Measurements from ENCODE around the gene ARMCX6.
A peak's percentile ranks its signal among the peaks of the same experiment; 100 is the strongest.
"Not testable (repeated sequence)": the region's sequence is repeated elsewhere in the genome, so short reads cannot be mapped to it uniquely, and the experiment has no call there.

ARMCX6 gene

DNA sequence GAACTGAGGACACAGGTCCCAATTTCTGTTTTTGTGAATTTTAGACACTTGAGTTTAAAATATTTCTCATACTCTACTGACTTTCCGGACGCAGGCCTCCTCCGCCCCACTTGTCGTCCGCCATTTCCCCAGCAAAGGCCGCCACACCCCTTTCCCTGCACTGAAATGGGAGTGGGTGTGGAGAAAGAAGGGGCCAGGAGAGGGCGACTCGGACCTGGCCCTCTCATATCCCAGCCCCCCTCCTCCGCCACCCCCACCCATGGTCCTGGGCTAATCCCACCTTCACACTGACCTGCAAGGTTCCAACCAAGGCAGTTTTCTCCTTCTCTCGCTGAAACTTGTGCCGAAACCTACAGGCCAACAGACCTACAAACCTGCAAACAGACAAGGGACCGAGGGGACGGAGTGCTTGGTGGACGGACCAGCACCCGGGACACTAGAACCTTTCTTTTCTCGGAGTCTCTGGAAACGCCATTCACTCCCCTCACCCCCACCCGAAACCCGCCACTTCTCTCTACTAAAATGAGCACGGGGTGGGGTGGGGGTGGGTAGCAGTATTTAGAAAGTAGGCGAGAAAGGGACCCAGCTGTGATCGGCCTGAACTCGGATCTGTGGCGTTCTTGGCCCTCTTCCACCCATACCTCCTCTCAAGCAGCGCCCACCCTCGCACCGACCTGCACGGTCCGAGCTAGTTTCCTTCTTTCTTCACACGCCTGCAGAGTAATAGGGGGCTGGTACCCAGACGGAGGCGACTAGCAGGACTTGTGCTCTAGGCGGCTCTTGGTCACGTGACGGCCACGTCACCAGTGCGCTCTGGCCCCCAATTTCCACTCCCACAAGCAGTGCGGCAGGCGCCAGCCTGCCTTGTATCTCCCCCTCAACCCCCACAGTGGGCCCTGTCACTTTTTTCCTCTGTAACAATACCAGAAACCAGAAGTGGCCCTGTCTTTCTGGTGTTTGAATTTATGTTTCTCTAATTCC lies at the start of gene ARMCX6:
TSS of gene ARMCX6 (minus strand) at position 790 of the 981 bp plus-strand sequence. CDS start 1,380 bp downstream, outside the sequence.
- DNase-seq, result no peak

- no peak for DNase-seq
These were observed 41.8 kb upstream of the ARMCX6 start, which contains the start of gene ARMCX2 for GRCh38 chrX:101659601-101660063. TSS of gene ARMCX2 (minus strand) at chrX:101659850. CDS start at chrX:101657588, 2,262 bp downstream.

GRCh38 chrX:101658661-101659491 lies 41.1 kb upstream of the ARMCX6 start:
- DNase-seq, result peak; percentile 12

- no peak for DNase-seq
These were observed 39.7 kb upstream of the ARMCX6 start for GRCh38 chrX:101657495-101657894.

DNA sequence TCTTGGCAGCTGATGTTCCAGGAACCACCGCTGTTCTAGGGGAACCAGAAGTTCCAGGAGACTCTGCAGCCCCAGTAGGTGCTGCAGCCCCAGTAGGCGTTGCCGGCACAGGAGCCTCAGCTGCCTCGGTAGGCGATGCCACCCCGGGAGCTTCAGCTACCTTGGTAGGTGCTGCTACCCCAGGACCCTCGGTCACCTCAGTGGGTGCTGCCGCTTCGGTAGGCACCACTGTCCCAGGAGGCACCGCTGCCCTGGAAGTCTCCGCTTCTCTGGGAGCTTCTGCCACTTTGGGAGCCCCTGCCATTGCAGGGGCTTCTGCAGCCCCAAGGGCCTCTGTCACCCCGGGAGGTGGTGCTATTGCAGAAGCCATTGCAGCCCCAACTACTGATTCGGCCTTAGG lies 39.0 kb upstream of the ARMCX6 start:
- no peak for DNase-seq

DNA sequence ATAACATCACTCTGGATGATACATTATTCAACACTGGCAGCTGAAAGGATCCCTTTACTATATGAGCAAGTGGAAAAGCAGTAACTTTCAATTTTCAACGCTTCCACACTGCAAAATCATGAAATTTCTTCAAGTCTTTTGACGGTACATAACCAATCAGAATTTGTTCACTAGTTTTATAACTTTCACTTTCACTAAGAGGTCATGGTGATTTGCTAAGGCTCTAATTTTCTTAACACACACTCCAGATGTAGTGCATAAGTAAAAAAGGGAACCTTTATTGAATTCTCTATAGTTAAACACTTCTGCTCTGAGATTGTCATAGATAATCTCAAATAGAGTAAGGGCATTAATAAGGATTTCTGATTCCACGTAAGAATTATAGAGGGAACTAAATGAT lies 37.7 kb upstream of the ARMCX6 start:
- DNase-seq, result no peak

- not testable (repeated sequence) for DNase-seq
These were observed 29.9 kb upstream of the ARMCX6 start for GRCh38 chrX:101647716-101648115.

- DNase-seq, result no peak
These were observed 24.3 kb upstream of the ARMCX6 start for GRCh38 chrX:101642093-101642492.

GRCh38 chrX:101639583-101639982 lies 21.8 kb upstream of the ARMCX6 start:
- DNase-seq, result no peak

GRCh38 chrX:101619364-101619763 lies 1.6 kb upstream of the ARMCX6 start:
- no peak for DNase-seq

- no peak for DNase-seq
These were observed 12.1 kb downstream of the ARMCX6 start for GRCh38 chrX:101605728-101606127.

- no peak for DNase-seq
These were observed 12.7 kb downstream of the ARMCX6 start for GRCh38 chrX:101605146-101605545.

DNA sequence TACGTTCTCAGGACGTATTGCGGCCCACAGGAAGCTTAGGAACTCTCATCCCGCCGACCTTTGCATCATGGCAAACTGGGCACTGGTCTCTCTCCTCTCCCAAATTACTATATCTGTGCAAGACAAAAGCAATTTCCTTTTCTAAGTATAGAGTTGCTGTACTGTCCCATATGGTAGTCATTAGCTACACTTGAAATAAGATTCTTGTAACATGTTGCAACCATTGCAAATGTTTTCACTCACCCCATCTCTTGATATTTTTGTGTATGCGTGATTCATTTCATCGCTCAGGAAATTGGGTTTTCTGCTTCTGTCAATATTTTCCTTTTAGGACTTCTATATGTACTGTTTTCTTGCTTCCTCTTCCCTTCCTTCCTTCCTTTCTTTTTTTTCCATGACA lies 15.7 kb downstream of the ARMCX6 start:
- DNase-seq, result no peak

DNA sequence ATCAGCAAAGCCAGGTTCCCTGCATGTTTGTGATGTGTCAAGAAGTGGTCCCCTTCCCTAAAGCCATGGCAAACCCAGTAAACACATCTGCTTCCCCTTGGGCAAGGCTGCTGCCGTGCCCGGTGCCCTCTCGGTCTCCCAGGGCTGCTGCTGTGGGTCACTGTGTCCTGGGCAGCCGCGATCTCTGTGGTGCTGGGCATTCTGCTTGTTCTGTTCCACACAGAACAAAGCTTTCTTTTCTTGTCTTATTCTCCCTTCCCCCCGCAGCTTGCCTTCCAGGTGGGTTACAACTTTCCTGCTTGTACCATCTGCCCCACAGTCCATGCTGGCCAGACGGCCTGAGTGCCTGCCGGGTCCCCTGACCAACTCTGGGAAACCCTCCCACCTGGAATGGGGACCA lies 18.2 kb downstream of the ARMCX6 start:
- not testable (repeated sequence) for DNase-seq

GRCh38 chrX:101595739-101596419 lies 21.9 kb downstream of the ARMCX6 start:
- DNase-seq, result no peak

Measured in DMS 273 treated with DMSO at 0.1 percent for 48 hours (cell line).